Effector memory CD4-positive, alpha-beta T cell (primary cell): Measurements from ENCODE around the gene FYTTD1.
A peak's percentile ranks its signal among the peaks of the same experiment; 100 is the strongest.
"Not testable (repeated sequence)": the region's sequence is repeated elsewhere in the genome, so short reads cannot be mapped to it uniquely, and the experiment has no call there.

Experiments used
- DNase-seq, 3 donors: peaks; one replicate each; pipeline ENCODE4 v3.0.0-alpha.2; 2020
- H3K27ac ChIP-seq: 2 replicates; pipeline ENCODE4 v1.7.0; 2013; ENCODE audit warnings: mild to moderate bottlenecking, low read length, moderate library complexity; ENCODE audit not compliant: insufficient read depth, poor library complexity, severe bottlenecking
- H3K27me3 ChIP-seq: replicated peaks from 2 replicates; pipeline ENCODE4 v1.7.0; 2013; ENCODE audit warnings: mild to moderate bottlenecking, low read length; ENCODE audit not compliant: insufficient read depth, control insufficient read depth, poor library complexity, severe bottlenecking
- H3K36me3 ChIP-seq: 2 replicates; pipeline ENCODE4 v1.7.0; 2013; ENCODE audit warnings: mild to moderate bottlenecking, low read length, moderate library complexity; ENCODE audit not compliant: control insufficient read depth, insufficient read depth
- H3K4me1 ChIP-seq: 2 replicates; pipeline ENCODE4 v1.7.0; 2013; ENCODE audit warnings: low read length, mild to moderate bottlenecking; ENCODE audit not compliant: control insufficient read depth, insufficient read depth, poor library complexity, severe bottlenecking
- H3K4me3 ChIP-seq: 2 replicates; pipeline ENCODE4 v1.7.0; 2013; ENCODE audit warnings: low read length, low read depth, mild to moderate bottlenecking; ENCODE audit not compliant: insufficient read depth, poor library complexity, severe bottlenecking
- H3K9me3 ChIP-seq: 2 replicates; pipeline ENCODE4 v1.7.0; 2013; ENCODE audit warnings: mild to moderate bottlenecking, low read length, moderate library complexity; ENCODE audit not compliant: control insufficient read depth
- total RNA-seq, 3 donors: gene quantifications; one replicate each; lab custom pipeline; 2026; lab: John Stamatoyannopoulos, UW

The FYTTD1 gene, protein sequence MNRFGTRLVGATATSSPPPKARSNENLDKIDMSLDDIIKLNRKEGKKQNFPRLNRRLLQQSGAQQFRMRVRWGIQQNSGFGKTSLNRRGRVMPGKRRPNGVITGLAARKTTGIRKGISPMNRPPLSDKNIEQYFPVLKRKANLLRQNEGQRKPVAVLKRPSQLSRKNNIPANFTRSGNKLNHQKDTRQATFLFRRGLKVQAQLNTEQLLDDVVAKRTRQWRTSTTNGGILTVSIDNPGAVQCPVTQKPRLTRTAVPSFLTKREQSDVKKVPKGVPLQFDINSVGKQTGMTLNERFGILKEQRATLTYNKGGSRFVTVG
- 77.7 to 126 (median 91.2) reads per million in 3 donors for total RNA-seq

- Histone ChIP-seq H3K4me1 (peaks cover 6% of the 10 kb centered on the region), H3K36me3 (no peaks in the 10 kb centered on the region), H3K9me3 (no peaks in the 10 kb centered on the region), H3K4me3 (peak within 1 kb of the TSS; percentile 83), H3K27me3 (no peaks in the 10 kb centered on the region), H3K27ac (peak within 1 kb of the TSS; percentile 87)
- peak; percentile 77 to 81 (median 80) for DNase-seq
Observed at GRCh38 chr3:197749601-197750395, at the start of gene FYTTD1. Gene FYTTD1, plus strand, starts transcription at chr3:197749883. Its CDS starts 89 bp downstream, at chr3:197749972.

DNA sequence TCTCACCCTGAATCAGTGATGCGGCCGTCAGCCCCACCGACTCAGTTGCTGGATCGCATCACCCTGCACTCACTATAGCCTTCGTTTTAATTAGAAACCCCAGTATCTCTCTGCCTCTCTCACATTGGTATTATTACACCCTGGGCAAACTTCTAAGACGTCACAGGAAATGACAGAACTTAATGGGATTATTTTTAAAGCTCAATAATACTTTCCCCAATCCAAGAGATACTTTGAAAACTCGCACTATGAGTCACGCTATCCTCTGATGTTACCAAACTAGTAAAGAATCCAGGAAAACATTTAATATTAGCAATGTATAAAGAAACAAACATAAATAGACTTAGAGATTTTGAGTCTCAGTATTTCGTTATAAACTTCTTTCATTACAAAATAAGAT, 49.6 kb upstream of the FYTTD1 start:
- Histone ChIP-seq H3K36me3 (peaks cover 66% of the 10 kb centered on the region), H3K27me3 (no peaks in the 10 kb centered on the region), H3K9me3 (no peaks in the 10 kb centered on the region), H3K27ac (no peak overlapping the region), H3K4me3 (no peak overlapping the region), H3K4me1 (no peaks in the 10 kb centered on the region)
- DNase-seq = no peak

DNA sequence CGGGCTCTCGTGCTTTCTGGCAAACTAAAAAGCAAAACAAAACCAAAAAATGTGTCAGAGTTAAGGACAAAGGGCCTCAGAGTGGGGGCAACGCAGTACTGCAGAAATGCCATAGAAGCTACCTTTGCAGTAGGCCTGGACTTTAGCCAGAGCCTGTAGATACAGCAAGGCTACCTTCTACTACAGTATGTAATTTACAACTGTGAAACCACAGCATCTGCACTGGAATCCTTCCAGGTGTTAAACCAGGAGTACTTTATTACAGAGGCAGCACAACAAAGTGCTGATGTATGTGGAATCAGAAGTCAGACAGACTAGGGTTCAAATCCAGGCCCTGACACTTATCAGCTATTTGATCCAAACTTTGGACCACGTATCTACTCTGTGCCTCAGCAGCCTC, 47.8 kb upstream of the FYTTD1 start:
- H3K27me3 ChIP-seq = no peaks in the 10 kb centered on the region
- H3K36me3 ChIP-seq = peaks cover 54% of the 10 kb centered on the region
- H3K9me3 ChIP-seq = no peaks in the 10 kb centered on the region
- no peak overlapping the region for H3K4me3 ChIP-seq
- no peak overlapping the region for H3K27ac ChIP-seq
- no peak for DNase-seq
- no peaks in the 10 kb centered on the region for H3K4me1 ChIP-seq

DNA sequence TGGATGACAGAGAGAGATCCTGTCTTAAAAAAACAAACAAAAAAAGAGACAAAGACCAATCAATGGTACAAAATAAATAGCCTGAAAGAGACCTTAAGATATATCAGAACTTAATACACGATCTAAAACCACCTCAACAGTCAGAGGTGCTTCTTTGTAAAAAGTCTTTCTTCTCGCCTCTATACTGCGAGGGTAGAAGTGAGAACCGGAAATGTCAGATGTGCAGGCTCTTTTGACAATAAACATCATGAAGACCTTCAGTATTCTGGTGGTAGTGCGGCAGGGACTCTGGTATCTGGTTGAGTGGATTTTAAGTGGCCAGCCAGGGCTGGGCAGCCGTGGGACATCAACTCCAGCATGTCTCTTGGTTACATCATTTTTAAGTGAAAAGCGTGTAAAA, 43.0 kb upstream of the FYTTD1 start:
- H3K27me3 ChIP-seq = no peaks in the 10 kb centered on the region
- no peak for DNase-seq
- H3K27ac ChIP-seq = no peak overlapping the region
- H3K4me1 ChIP-seq = no peaks in the 10 kb centered on the region
- no peak overlapping the region for H3K4me3 ChIP-seq
- H3K9me3 ChIP-seq = no peaks in the 10 kb centered on the region
- H3K36me3 ChIP-seq = peaks cover 23% of the 10 kb centered on the region

DNA sequence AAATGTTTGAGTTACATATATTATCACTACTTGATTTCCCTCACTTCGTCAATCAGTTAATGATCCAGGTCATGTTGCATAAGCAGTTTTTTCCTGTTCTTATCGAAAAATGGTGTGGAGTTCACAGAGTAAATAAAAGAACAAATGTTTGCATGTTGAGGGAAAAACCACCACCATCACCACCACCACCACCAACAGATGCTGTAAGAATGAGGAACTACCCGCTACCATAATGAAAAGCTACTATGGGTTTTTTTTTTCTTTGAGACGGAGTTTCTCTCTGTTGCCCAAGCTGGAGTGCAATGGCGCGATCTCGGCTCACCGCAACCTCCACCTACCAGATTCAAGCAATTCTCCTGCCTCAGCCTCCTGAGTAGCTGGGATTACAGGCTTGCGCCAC, 40.5 kb upstream of the FYTTD1 start:
- Histone ChIP-seq H3K27ac (no peak overlapping the region), H3K36me3 (peaks cover 10% of the 10 kb centered on the region), H3K4me1 (peaks cover 13% of the 10 kb centered on the region), H3K9me3 (no peaks in the 10 kb centered on the region), H3K27me3 (no peaks in the 10 kb centered on the region), H3K4me3 (no peak overlapping the region)
- DNase-seq = no peak

DNA sequence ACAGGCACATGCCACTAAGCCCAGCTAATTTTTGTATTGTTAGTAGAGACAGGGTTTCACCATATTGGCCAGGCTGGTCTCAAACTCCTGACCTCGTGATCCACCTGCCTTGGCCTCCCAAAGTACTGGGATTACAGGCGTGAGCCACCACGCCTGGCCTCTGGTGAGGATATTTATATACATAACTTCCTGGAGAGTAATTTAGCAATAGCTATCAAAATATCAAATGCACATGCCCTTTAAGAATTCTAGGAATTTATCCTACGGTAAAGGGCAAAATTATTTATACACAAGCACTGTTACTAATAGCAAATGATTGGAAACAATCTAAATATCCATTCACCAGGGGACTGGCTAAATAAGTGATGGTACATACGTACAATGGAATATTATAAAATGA, 38.7 kb upstream of the FYTTD1 start:
- not testable (repeated sequence) for H3K36me3 ChIP-seq, H3K27ac ChIP-seq

DNA sequence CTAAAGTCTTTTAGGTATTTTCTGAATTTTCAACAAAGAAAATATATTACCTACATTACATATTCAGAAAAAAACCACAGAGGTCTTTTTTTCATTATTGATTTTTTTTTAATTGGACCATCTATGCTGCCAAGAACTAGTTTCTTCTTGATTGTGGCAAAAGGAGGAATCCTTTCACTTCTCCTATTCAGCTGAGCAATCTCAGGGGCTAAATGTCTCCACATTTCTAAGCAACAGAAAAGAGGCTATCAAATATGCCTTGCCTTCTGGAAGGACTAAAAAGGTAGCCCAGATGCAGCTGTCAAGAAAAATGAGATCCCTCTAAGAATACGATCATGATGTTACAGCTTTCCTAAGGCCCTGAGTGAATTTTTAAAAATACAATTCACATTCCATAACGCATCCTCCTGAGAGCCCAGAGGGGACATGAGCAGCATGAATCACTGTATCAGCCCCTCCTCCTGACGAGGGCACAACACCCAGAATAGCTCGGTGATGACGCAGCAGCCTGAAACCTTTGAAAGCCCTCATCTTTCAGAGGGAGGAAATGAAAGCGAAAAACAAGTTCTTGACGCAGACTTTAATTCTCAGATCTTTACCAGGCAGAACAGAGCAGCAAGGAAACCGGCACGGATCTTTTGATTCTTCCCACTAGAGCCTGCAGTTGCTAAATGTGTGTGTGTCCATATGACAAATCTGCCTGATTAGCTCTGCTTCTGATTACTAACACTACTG, 37.5 kb upstream of the FYTTD1 start:
- H3K9me3 ChIP-seq = no peaks in the 10 kb centered on the region
- DNase-seq = peak; percentile 75 to 83 (median 81)
- peak overlapping the region; percentile 82 for H3K27ac ChIP-seq
- H3K36me3 ChIP-seq = no peaks in the 10 kb centered on the region
- H3K4me3 ChIP-seq = peak overlapping the region; percentile 40
- H3K4me1 ChIP-seq = peaks cover 13% of the 10 kb centered on the region
- H3K27me3 ChIP-seq = no peaks in the 10 kb centered on the region

More for the DNA sequence above, 38.7 kb upstream of the FYTTD1 start:
- not testable (repeated sequence) for DNase-seq, H3K27me3 ChIP-seq, H3K9me3 ChIP-seq, H3K4me3 ChIP-seq
- peaks cover 13% of the 10 kb centered on the region for H3K4me1 ChIP-seq

DNA sequence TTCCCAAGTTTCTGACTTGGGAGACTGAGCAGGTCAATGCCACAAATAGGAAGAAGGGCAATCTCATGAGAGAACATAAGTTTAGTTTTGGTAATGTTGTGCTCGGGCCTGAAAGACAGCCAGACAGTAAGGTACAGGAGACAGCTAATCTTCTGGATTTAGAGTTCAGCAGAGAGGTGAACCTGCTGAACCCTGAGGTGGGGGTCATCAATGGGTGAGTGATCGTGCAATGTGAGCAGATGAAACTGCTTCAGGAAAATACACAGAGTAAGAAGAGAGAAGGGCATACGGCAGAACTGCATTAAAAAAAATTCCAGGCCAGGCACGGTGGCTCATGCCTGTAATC, 36.2 kb upstream of the FYTTD1 start:
- Histone ChIP-seq H3K27ac (peak overlapping the region; percentile 82), H3K36me3 (peaks cover 10% of the 10 kb centered on the region), H3K4me1 (peaks cover 13% of the 10 kb centered on the region), H3K9me3 (no peaks in the 10 kb centered on the region), H3K27me3 (no peaks in the 10 kb centered on the region), H3K4me3 (peak overlapping the region; percentile 40)
- DNase-seq = no peak

GRCh38 chr3:197714251-197714650, 35.4 kb upstream of the FYTTD1 start:
- Histone ChIP-seq H3K36me3 (peaks cover 10% of the 10 kb centered on the region), H3K4me3 (no peak overlapping the region), H3K27me3 (no peaks in the 10 kb centered on the region), H3K9me3 (no peaks in the 10 kb centered on the region), H3K4me1 (peaks cover 13% of the 10 kb centered on the region), H3K27ac (no peak overlapping the region)
- DNase-seq = no peak
